Glomerular visceral epithelial cell (primary cell): Measurements from ENCODE around the gene TBX10.
"Not testable (repeated sequence)": the region's sequence is repeated elsewhere in the genome, so short reads cannot be mapped to it uniquely, and the experiment has no call there.

Experiments used
- DNase-seq: peaks from one replicate; pipeline ENCODE4 v3.0.0-alpha.2; 2016; ENCODE audit errors: extremely low spot score

The TBX10 gene

GRCh38 chr11:67639438-67639859, at the start of gene TBX10:
TSS of gene TBX10 (minus strand) at chr11:67639763. CDS start at chr11:67639472, 291 bp downstream.
- DNase-seq = no peak

GRCh38 chr11:67689178-67689577, 49.6 kb upstream of the TBX10 start:
- DNase-seq = no peak

GRCh38 chr11:67687986-67688385, 48.4 kb upstream of the TBX10 start:
- DNase-seq = no peak

- not testable (repeated sequence) for DNase-seq
These were observed 46.2 kb upstream of the TBX10 start for GRCh38 chr11:67685641-67686332.

- not testable (repeated sequence) for DNase-seq
These were observed 42.8 kb upstream of the TBX10 start for GRCh38 chr11:67682126-67683034.

- DNase-seq = no peak
These were observed 41.3 kb upstream of the TBX10 start for GRCh38 chr11:67680696-67681470.

- DNase-seq = no peak
These were observed 35.6 kb upstream of the TBX10 start for GRCh38 chr11:67675058-67675747.

- no peak for DNase-seq
These were observed 34.9 kb upstream of the TBX10 start, which contains the start of gene ALDH3B2 for GRCh38 chr11:67674442-67674871. TSS of gene ALDH3B2 (minus strand) at chr11:67674623. CDS start at chr11:67666935, 7,688 bp downstream.

- no peak for DNase-seq
These were observed 34.3 kb upstream of the TBX10 start for GRCh38 chr11:67673902-67674301.

- DNase-seq = no peak
These were observed 33.8 kb upstream of the TBX10 start for GRCh38 chr11:67673358-67673757.

- no peak for DNase-seq
These were observed 31.6 kb upstream of the TBX10 start for GRCh38 chr11:67671211-67671520.

GRCh38 chr11:67670316-67671210, 31.0 kb upstream of the TBX10 start:
- no peak for DNase-seq

GRCh38 chr11:67668192-67668551, 28.6 kb upstream of the TBX10 start:
- no peak for DNase-seq

- no peak for DNase-seq
These were observed 28.1 kb upstream of the TBX10 start for GRCh38 chr11:67667490-67668191.

- no peak for DNase-seq
These were observed 27.3 kb upstream of the TBX10 start for GRCh38 chr11:67666676-67667489.

GRCh38 chr11:67666303-67666645, 26.7 kb upstream of the TBX10 start:
- DNase-seq = no peak

- no peak for DNase-seq
These were observed 26.2 kb upstream of the TBX10 start for GRCh38 chr11:67665541-67666302.
